GM21390 (cell line): ENCODE data around the gene CUEDC1.
A peak's percentile ranks its signal among the peaks of the same experiment; 100 is the strongest.
"Not testable (repeated sequence)": the region's sequence is repeated elsewhere in the genome, so short reads cannot be mapped to it uniquely, and the experiment has no call there.

Experiments used
- ATAC-seq: cut with Tn5 transposase; IDR thresholded peaks from one replicate; pipeline ENCODE4 v1.9.1; 2021; ENCODE audit not compliant: unreplicated experiment

Gene CUEDC1

DNA sequence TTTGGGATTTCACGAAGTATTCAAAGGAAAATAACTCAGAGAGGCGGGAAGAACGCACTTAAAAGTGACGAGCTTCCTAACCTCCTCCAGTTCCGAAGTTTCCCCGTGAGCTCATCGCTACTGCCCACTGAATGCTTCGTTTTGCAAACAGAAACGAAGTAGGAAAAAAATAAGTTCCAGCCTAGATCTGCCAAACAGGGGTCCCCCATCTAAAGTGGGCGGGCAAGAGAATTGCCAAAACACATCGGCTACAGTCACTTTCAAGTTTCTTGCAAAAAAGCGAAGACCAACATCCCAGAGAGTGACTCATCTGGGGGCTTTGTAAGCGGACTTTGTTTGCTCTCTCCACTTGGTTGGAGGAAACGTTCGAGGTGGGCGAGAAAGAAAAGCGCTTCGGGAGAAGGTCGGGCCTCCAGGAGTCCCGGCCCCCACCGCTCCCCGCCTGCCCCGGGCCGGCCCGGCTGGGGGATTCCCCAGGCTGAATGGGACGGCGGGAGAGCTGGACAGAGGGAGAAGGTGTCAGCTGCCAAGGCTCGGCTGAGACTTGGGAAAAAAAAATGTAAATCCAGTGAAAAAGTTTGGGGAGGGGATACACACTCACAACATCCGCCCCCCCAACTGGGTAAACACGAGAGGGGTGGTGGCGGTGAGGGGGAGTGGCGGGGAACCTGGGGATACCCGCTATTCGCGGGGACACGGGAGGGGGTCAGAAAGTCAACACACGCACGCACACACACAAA lies 31.8 kb upstream of the CUEDC1 start:
- ATAC-seq = peak; percentile 5

GRCh38 chr17:57985675-57985974 lies 30.4 kb upstream of the CUEDC1 start:
- no peak for ATAC-seq

GRCh38 chr17:57984936-57985674 lies 29.9 kb upstream of the CUEDC1 start:
- no peak for ATAC-seq

DNA sequence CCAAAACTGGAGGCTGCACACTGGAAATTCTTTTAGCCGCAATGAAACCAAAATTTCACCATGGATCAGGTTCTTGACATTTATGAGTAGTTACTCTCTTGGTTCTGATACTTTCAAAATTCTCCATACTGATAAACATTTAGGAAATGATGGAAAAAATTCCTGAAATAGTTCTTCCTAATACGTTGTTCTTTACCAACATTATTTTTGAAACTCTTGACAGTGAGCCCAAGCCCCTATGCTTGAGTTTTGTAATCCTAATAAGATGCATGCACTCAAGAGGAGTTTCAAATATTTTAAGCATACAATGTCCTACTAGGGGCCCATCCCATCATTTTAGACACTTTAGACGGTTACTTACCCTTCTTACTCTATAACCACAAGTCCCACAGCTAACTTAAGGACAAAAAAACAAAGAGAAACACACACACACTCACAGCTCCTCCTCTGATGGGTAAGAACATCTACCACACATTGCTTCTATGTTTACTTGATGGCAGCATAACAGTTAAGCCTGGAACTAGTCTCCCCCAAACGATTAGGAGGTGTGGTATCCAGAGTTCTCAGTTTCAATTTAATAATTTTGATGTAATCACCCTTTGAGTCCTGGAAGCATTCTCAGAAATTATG lies 29.2 kb upstream of the CUEDC1 start:
- no peak for ATAC-seq

DNA sequence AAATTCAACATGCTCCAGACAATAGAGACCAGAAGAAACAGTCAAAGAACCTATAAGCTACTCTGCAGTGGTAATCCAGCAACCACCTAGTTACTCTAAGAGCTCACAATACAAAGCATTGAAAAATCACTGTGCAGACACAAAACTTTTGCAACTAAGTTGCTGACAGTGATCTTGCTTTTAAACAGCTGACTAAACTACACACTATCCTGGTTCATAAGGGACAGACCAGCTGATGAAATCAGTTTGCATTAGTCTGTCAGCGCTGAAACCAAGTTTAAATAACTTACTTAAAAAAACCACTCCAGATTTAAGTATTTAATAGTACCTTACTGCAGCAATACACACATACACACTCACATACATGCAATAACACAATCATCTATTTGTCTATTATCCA lies 28.2 kb upstream of the CUEDC1 start:
- no peak for ATAC-seq

DNA sequence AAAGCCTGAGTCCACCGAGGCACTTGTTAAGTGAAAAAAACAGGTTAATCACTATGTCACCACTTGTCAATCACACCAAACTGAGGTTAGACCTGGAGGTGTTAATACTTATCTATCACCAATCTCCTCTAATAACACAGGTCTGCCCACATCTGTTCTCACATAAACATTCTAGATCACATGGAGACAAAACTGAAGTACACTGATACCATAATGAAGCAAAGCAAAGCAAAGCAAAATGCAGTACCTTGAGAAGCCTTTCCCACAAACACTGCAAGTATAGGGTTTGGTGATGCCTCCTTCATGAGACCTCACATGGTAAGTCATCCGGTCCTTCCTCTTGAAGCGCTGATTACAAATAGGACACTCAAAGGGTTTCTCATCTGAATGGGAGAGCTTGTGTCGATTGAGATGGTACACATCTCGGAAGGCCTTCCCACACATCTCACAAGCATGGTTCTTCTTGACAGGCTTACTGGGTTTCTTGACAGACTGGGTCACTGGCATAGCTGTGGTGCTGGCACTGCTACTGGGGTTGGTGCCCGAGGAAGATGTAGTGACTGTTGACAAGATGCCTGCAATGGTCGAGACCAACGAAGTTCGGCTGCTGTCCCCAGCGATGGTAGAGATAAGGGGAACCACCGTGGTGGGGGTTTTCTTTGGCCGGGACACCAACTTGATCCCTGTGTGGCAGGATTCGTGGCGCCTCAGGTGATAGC lies 27.4 kb upstream of the CUEDC1 start:
- no peak for ATAC-seq

GRCh38 chr17:57980522-57980921 lies 25.3 kb upstream of the CUEDC1 start:
- no peak for ATAC-seq

DNA sequence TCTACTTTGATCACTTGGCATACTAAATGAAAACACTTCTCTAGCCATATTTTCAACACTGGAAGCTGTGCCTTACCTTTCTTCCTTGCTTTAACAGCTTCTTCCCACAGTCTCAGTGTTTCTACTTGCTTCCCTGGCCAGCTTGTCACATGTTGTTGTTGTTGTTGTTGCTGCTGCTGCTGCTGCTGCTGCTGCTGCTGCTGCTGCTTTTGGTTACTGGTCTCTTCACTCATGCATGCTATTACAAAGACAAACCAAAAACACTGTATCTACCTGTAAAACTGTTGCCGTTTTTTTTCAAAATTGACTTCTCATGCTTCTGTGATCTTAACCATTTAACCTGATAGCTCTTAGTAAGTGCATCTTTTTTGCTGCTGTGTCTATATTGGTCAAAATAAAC lies 23.9 kb upstream of the CUEDC1 start:
- no peak for ATAC-seq

DNA sequence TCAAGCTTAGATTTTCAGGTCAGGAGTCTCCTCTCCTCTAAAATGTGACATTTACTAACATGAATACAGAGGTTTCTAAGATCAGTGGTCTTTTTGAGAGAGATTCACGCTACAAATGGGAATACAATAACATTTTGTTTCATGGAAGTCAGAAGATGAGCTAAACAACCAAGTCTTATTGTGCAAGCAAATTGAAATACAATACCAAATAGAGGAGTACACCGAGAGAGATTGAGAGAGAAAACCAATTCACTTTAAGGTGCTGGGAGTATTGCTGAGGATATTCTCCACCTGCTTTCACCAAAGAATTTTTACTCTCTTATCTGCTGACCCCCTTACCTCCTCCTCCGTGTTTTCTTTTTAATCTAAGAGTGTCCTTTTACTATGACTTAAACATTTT lies 21.4 kb upstream of the CUEDC1 start:
- no peak for ATAC-seq

GRCh38 chr17:57975044-57975443 lies 19.8 kb upstream of the CUEDC1 start:
- ATAC-seq = no peak

DNA sequence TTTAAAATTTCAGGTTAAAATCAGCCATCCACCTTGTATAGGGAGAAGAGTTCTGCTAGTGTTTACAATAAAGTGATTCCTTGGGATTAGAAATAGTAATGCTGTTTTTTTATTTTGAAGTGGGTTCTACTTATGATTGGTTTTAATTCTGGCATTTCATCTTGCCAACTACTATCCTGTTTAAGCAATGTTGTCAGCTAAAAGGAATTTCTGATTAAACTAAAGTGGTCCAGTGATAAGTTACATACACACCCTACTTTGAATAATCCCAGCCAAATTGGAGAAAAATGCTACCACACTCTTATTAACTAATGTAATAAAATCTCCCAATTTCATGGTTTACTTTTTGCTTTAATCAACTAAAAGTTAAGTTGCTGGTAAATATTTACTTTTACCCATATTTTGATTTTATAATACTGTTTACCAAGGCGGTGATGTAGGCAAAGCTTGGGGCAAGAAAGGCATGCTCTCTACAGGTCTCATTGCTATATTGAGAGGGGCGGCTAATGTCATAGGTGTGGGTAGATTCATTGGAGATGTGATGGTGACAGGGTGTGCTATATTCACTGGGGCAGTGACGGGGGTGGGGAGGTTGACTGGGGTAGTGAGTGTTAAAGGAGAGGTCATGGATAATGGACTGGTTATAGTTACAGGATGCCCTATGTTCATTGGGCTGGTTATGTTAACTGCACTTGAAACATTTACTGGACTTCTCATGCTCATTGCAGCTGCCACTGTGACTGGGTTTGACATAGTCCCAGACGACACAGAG lies 19.0 kb upstream of the CUEDC1 start:
- ATAC-seq = not testable (repeated sequence)

DNA sequence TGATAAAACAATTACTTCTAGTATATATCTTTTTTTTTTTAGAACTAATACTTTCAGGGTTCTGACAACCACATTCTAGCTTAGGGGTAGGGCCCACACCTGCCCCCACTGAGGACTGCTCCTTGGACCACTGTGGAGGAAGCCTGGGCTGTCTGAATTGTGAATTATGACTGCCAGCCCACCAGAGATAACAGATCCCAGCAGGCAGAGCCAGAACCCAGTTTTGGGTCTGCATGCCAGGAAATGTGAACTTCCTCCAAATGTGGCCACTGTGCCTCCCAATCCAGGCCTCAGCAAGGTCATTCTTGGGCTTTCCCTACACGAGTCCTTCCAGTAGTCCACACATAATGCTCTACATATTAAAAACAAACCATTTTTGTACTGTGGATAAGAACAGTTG lies 16.9 kb upstream of the CUEDC1 start:
- ATAC-seq = no peak

GRCh38 chr17:57971572-57971971 lies 16.4 kb upstream of the CUEDC1 start:
- no peak for ATAC-seq

DNA sequence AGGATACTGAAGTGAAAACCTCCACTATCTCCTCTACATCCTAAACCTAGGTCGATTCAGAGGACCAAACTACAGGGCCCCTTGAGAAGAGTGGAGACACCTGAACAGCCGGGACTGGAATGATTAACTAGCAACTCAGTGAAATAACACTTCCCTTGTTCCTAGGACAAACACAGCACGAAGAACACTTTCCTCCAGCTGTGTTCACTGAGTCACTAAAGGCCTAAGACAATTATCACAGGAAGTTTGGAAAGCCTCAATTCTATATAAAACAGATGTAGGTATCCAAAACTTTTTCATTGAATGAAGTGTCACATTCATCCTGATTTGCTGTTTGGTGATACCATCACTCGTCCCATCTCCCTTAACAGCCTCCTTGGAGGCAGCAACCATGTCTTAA lies 15.5 kb upstream of the CUEDC1 start:
- ATAC-seq = no peak

DNA sequence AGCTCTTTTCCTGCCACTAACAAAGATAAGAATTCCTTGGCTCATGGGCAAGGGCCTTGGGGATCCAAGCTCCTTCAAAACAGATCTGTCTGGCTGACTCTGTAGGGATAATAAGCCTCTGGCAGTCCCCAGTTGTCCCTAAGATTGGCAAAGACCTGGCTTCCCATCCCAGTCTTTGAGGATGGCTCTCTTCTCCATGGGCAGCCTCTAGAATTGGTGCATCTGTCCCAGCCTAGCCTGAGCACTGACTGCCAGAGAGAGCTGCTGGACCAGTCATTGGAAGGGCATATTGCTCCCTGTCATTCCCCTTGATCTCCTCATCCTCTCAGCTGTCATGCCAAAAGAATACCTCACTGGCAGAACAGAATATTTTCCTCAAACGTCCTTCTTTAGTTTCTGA lies 13.2 kb upstream of the CUEDC1 start:
- ATAC-seq = no peak

DNA sequence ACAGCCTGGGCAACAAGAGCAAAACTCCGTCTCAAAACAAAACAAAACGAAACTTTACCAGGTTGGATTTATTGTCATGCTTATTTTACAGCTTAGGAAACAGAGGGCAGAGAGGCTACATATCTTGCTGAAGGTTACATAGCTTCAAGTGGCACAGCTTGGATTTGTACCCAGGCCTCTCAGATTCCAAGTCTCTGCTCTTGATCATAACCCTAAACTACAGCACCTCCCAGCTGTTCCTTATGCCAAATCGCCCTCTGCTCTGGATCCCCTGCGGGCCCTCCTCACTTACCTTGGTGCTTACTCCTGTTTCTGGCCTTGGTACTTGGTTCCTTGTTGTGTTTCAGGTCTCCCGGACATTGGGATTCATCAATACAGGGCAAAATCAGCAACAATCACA lies 11.7 kb upstream of the CUEDC1 start:
- no peak for ATAC-seq

- ATAC-seq = no peak
These were observed 11.0 kb upstream of the CUEDC1 start for GRCh38 chr17:57966246-57966645.

DNA sequence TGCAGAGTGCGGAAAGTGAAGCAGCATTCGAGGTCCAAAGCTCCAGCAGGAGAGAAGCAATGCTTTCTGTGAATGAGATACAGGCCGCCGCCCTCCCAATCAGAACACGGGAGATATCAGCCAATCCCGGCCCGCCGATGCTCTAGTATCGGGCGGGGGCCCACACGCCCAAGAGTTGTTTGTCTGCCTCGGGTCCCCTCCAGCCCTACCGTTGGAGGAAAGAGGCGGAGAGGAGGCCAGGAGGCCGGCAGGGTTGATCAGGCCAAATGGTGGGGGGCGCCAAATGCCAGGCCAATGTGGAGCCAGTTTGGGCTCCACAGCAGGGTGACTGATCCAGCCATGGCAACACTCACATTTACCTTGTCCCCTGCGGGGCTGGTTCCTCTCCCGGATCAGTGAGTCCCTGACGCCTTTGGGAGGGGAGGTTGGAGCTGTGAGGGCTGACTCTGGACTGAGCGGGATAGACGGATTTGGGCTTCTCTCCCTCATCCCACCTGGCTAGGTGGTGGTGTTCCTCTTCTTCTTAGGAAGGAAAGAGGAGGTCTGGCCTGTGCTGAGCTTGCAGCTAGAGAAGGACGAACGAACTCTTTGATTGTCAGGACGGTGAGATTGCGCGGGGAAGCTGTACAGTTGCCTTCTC lies 10.4 kb upstream of the CUEDC1 start:
- no peak for ATAC-seq

- ATAC-seq = no peak
These were observed 7.9 kb upstream of the CUEDC1 start for GRCh38 chr17:57963149-57963511.

DNA sequence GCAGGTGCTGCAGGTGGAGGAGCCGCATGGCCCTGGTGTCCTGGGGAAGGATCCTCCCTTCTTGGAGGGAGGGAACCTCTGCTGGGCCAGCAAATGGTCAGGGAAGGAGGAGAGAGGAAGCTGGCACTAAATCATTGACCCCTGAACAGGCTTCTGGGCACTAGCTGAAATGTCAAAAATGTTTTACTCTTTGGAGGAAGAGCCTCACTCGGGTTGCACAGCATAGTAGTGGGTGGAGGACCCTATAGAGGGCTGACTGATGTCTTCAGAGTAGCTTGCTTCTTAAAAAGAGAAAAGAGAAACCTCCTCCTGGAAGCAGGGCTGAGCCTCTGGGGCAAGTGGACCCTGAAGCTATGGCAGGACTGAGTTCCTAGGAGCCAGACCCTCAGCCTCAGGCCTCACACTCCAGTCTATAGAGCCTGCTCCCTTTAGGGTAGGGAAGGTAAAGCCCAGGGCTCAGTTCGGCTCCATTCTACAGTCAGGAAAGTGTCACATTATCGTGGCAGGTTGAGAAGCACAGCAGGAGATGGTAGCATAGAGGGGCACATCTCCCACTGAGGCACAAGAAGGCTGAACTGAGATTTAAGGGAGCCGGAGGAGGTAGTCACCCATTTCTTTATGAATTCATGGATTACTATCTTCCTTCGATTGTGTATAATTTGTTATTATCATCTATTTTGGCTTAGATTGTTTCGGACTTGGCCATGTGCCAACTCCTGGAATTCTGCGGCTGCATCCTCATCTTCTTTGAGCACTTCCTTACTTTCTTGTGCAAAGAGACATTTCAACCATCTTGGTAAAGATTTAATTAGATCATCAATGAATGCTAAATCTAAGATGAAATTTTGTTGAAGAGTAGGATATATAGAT lies 7.3 kb upstream of the CUEDC1 start:
- no peak for ATAC-seq
